GM10266 (cell line): ENCODE measurements around the gene UGT2B7.
"Not testable (repeated sequence)": the region's sequence is repeated elsewhere in the genome, so short reads cannot be mapped to it uniquely, and the experiment has no call there.

Experiments used
- DNase-seq: peaks from one replicate; pipeline ENCODE4 v3.0.0; 2012; ENCODE audit errors: extremely low spot score
- CTCF ChIP-seq: IDR thresholded peaks from 2 replicates; pipeline ENCODE4 v1.5.1; 2012; ENCODE audit warnings: mild to moderate bottlenecking, low read depth; ENCODE audit not compliant: control insufficient read depth, insufficient read depth; ENCODE audit errors: missing control alignments

Gene UGT2B7

GRCh38 chr4:69092190-69092589 is 4.1 kb upstream of the UGT2B7 start:
- DNase-seq: no peak
- TF ChIP-seq CTCF: no peak

- no peak for TF ChIP-seq CTCF
- DNase-seq: no peak
Observed at GRCh38 chr4:69092980-69093568, 3.2 kb upstream of the UGT2B7 start.

GRCh38 chr4:69093681-69094080 is 2.6 kb upstream of the UGT2B7 start:
- DNase-seq: no peak
- TF ChIP-seq CTCF: no peak

- DNase-seq: no peak
- TF ChIP-seq CTCF: no peak
Observed at GRCh38 chr4:69095301-69095731, 958 bp upstream of the UGT2B7 start.

GRCh38 chr4:69096810-69097209 is 536 bp downstream of the UGT2B7 start:
- DNase-seq: no peak
- no peak for TF ChIP-seq CTCF

GRCh38 chr4:69098470-69098869 is 2.2 kb downstream of the UGT2B7 start:
- TF ChIP-seq CTCF: no peak

GRCh38 chr4:69099910-69100309 is 3.6 kb downstream of the UGT2B7 start:
- DNase-seq: no peak
- TF ChIP-seq CTCF: no peak

More at GRCh38 chr4:69098470-69098869, 2.2 kb downstream of the UGT2B7 start:
- DNase-seq: no peak

GRCh38 chr4:69102668-69103067 is 6.4 kb downstream of the UGT2B7 start:
- DNase-seq: not testable (repeated sequence)
